ENCODE results near the gene SLC12A1.
A peak's percentile ranks its signal among the peaks of the same experiment; 100 is the strongest.
"Not testable (repeated sequence)": the region's sequence is repeated elsewhere in the genome, so short reads cannot be mapped to it uniquely, and the experiment has no call there.

Gene SLC12A1

GRCh38 chr15:48315041-48315440 lies 108.9 kb downstream of the SLC12A1 start:
- no peak for DNase-seq

DNA sequence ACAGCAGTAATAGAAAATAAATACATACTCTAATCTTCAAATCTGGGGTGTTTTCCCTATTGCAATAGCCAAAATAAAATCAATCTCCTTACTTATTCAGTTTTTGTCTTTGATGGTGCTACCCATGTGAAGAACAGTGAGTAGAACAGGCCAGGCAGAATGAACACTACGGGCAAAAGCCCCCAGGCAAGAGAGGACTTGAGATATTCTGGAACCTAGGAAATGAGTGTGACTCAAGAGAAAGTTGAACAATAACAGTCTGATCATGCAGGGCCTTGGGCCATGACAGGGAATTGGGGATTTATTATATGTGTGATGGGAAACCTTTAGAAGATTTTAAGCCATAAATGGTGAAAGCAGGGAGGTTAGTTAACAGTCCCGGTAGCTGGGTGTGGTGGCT lies 111.1 kb downstream of the SLC12A1 start:
- no peak for DNase-seq

DNA sequence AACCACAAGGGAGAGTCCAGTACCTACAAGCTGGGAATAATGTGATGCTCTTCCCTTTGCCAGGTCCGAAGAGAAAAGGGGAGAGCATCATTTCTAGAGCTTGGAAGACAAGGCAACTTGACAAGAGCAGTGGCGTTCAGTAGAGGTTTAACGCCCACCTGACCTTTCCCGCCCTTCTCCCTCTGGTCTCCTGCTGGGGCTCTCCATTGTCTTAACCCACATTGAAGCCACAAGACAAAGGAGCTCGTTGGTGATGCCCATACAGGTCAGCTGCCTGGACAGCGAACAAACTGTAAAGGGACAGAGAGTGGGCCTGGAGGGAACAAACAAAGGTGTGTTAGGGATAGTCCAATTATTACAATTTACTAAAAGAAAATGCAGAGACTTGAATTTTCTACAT lies 112.0 kb downstream of the SLC12A1 start:
- DNase-seq = no peak

GRCh38 chr15:48323294-48323693 lies 117.2 kb downstream of the SLC12A1 start:
- DNase-seq = no peak

DNA sequence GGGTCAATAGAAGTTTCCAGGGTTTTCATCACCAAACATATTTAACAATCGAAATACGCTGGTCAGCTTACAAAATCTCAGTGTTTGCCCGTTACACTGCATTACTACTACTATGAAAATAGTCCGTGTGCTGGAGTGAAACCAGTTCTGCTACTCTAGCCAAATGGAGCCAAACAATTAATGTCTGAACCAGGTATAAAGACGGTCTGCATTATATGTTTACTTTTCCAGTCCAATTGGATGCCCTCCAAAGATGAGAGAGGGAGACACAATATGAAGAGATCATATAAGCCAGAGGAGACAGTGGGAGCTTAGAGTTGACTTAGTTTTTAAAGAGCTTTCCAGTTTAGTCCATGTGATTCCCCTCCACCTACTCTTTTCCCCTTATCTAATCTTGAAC lies 118.8 kb downstream of the SLC12A1 start:
- no peak for DNase-seq

- DNase-seq = no peak
These were observed 119.3 kb downstream of the SLC12A1 start for GRCh38 chr15:48325400-48325799.

GRCh38 chr15:48326180-48326579 lies 120.1 kb downstream of the SLC12A1 start:
- not testable (repeated sequence) for DNase-seq

- DNase-seq = no peak
These were observed 124.1 kb downstream of the SLC12A1 start for GRCh38 chr15:48330105-48330785.

GRCh38 chr15:48330855-48331795 lies 125.0 kb downstream of the SLC12A1 start, which contains the start of gene DUT:
Gene DUT (plus strand): TSS chr15:48331429. CDS start chr15:48331516, 87 bp downstream.
- peak; percentile 73 for DNase-seq

GRCh38 chr15:48331796-48332641 lies 125.9 kb downstream of the SLC12A1 start:
- peak; percentile 56 for DNase-seq

- DNase-seq = no peak
These were observed 126.5 kb downstream of the SLC12A1 start for GRCh38 chr15:48332642-48333034.

GRCh38 chr15:48333540-48333939 lies 127.4 kb downstream of the SLC12A1 start:
- no peak for DNase-seq

DNA sequence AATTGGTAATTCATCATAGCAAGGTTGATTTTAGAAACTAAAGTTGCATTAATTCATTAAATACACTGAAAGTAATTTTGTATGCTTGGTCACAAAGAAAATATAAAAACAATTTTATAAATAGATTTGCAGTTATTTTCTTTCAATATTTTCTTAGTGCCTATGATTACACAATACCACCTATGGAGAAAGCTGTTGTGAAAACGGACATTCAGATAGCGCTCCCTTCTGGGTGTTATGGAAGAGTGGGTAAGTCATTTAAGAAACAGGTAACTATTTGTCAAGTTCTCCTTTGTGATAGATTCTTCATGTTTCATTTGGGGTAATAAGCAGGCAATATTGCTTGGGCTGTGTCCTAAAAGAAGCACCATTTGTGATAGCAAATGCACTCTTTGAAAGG lies 128.2 kb downstream of the SLC12A1 start:
- no peak for DNase-seq

GRCh38 chr15:48336940-48337339 lies 130.8 kb downstream of the SLC12A1 start:
- peak; percentile 14 for DNase-seq

GRCh38 chr15:48337607-48338006 lies 131.5 kb downstream of the SLC12A1 start:
- DNase-seq = no peak

GRCh38 chr15:48340111-48340510 lies 134.0 kb downstream of the SLC12A1 start:
- no peak for DNase-seq

DNA sequence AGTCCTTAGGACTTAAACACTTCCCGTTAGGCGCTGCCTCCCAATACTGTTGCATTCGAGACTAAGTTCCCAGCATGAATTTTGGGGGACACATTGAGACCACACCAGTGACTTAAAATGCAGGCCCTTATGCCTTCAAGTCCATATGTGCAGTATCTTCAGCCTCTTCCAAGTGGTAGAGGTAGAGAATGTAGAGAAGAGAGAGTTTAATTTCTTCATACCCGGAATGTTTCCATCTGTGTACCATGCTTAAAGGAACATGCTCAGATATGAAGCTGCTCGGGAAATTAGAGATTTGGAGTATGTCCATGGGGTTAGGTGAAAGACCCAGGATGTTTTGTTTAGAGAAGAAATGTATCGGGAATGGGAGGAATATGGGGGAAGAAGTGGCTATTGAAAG lies 137.8 kb downstream of the SLC12A1 start:
- no peak for DNase-seq

- DNase-seq = no peak
These were observed 139.4 kb downstream of the SLC12A1 start for GRCh38 chr15:48345516-48345915.

DNA sequence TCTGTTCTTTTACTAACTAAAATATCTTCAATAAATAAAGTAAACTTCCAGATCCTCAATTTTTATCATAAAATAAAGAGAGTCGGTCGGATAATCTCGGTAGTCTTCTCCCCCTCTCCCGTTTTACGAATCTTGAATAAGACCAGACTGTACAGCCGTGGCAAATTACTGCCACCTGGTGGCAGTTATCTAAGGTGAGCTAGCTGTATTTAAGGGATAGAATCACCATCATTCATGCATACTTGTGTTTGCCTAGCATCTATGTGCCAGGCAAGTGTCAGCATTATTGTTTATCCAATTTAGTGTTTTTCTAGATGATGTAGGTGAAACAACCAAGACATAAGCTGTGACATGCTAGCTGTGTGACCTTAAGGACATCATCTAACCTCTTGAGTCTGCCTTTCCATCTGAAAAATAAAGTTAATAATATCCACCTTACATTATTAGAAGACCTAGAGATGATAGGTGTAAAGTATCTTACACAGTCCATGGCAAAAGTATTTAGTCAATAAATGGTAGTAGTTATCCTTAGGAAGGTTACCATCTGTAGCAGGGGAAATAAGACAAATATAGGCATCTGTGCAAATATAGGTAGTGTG lies 146.5 kb downstream of the SLC12A1 start:
- peak; percentile 41 for DNase-seq

All from activated gamma-delta T cell treated with Interleukin-2 at 50 U/mL for 16 hours (primary cell).